ENCODE measurements around the gene DNASE2B. TPM values are rescaled to one million over a fixed set of nuclear protein-coding genes. Genes with fewer than 3 reads are reported as not detected.

Gene DNASE2B
- total and polyA plus RNA-seq, 2 experiments from 2014 or later: not detected

DNA sequence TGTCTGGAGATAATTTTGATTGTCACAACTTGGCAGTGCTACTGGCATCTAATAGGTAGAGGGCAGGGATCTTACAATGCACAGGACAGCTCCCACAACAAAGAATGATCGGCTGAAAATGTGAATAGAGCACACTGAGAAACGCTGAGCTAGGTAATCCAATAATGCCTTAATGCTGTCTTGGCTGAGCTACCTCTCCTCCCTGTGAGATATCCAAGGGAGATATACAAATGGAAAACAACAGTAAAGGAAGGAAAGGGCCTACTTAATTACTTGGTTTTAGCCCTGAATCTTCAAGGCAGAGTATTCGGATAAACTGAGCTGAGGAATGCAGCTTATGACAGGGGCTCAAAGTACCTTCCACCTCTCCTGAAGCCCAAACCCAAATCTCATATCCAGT lies 2.9 kb downstream of the DNASE2B start:
- no peak overlapping the region for H3K27ac ChIP-seq
- no peaks in the 10 kb centered on the region for H3K27me3 ChIP-seq
- TF ChIP-seq EZH2 (IDR thresholded peaks at IDR 0.05; ENCODE audit: borderline replicate concordance) (no peak), EZH2phosphoT487 (IDR thresholded peaks at IDR 0.05; ENCODE audit: low read depth, severe bottlenecking, unreplicated experiment) (no peak)
- TF ChIP-seq, protein P1, sequence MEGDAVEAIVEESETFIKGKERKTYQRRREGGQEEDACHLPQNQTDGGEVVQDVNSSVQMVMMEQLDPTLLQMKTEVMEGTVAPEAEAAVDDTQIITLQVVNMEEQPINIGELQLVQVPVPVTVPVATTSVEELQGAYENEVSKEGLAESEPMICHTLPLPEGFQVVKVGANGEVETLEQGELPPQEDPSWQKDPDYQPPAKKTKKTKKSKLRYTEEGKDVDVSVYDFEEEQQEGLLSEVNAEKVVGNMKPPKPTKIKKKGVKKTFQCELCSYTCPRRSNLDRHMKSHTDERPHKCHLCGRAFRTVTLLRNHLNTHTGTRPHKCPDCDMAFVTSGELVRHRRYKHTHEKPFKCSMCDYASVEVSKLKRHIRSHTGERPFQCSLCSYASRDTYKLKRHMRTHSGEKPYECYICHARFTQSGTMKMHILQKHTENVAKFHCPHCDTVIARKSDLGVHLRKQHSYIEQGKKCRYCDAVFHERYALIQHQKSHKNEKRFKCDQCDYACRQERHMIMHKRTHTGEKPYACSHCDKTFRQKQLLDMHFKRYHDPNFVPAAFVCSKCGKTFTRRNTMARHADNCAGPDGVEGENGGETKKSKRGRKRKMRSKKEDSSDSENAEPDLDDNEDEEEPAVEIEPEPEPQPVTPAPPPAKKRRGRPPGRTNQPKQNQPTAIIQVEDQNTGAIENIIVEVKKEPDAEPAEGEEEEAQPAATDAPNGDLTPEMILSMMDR (IDR thresholded peaks at IDR 0.05; ENCODE audit: poor library complexity): no peak
- H3K9me3 ChIP-seq (ENCODE audit: low read depth): no peaks in the 10 kb centered on the region
- H3K4me1 ChIP-seq (ENCODE audit: insufficient read depth): no peaks in the 10 kb centered on the region
- 83% methylated on average over 3 of the region's 3 CpGs for WGBS (ENCODE audit: low lambda C conversion rate, missing lambda C conversion rate)
- no peak overlapping the region for H3K4me3 ChIP-seq
- no peaks in the 10 kb centered on the region for H3K79me2 ChIP-seq
- no peak for DNase-seq (ENCODE audit: low spot score)
- no peak overlapping the region for H2AFZ ChIP-seq
- H3K9me2 ChIP-seq (replicated peaks; ENCODE audit: insufficient read depth): no peaks in the 10 kb centered on the region
- H3K36me3 ChIP-seq (replicated peaks; ENCODE audit: insufficient read depth, low read depth): no peaks in the 10 kb centered on the region
- no peaks in the 10 kb centered on the region for H4K20me1 ChIP-seq (ENCODE audit: insufficient read depth, poor library complexity, severe bottlenecking)
- no peak overlapping the region for H3K4me2 ChIP-seq

DNA sequence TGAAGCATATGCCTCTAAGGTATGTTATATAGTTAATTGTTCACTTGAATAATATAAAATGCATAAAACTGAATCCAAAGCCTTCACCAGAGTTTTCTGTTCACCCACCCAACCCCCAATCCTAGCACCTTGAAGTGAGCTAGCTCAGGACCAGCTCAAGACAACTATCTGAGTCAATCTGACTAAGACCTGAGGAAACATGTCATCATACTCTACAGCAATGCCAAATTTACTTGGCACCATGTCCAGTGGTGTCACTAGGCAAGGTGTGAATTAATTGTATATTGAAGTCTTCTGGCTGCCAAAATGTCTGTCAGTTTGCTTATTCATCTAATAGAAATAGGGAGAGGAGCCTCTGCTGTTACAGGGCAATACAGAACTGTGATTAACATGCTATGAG lies 3.8 kb downstream of the DNASE2B start:
- H3K4me2 ChIP-seq: no peak overlapping the region
- H3K4me3 ChIP-seq: no peak overlapping the region
- no peaks in the 10 kb centered on the region for H4K20me1 ChIP-seq (ENCODE audit: insufficient read depth, poor library complexity, severe bottlenecking)
- TF ChIP-seq, protein P1 (IDR thresholded peaks at IDR 0.05; ENCODE audit: poor library complexity): no peak
- no peak for TF ChIP-seq EZH2phosphoT487 (IDR thresholded peaks at IDR 0.05; ENCODE audit: low read depth, severe bottlenecking, unreplicated experiment)
- no peak for TF ChIP-seq EZH2 (IDR thresholded peaks at IDR 0.05; ENCODE audit: borderline replicate concordance)
- DNase-seq (ENCODE audit: low spot score): no peak
- H3K27ac ChIP-seq: no peak overlapping the region
- no peak overlapping the region for H2AFZ ChIP-seq
- no peaks in the 10 kb centered on the region for H3K9me3 ChIP-seq (ENCODE audit: low read depth)
- H3K36me3 ChIP-seq (replicated peaks; ENCODE audit: insufficient read depth, low read depth): no peaks in the 10 kb centered on the region
- H3K9me2 ChIP-seq (replicated peaks; ENCODE audit: insufficient read depth): no peaks in the 10 kb centered on the region
- no peaks in the 10 kb centered on the region for H3K27me3 ChIP-seq
- no peaks in the 10 kb centered on the region for H3K4me1 ChIP-seq (ENCODE audit: insufficient read depth)
- no peaks in the 10 kb centered on the region for H3K79me2 ChIP-seq

DNA sequence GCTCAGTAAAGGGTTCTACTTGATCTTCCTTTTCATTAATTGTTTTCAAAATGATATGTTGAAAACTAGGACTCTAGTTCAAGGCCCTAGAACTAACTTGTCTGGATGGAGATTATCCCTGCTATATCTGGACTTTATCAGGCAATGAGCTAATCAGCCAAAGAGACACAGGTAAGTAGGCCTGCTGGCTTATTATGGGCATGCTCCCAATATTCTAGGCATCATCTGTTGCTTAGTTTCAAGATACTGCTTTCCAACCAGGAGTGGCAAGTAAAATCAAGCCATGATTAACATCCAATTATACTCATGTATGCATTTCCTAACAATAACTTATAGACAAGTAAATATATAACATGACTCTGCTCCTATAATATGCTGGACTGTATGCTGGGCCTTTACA lies 4.2 kb downstream of the DNASE2B start:
- Histone ChIP-seq H3K79me2 (no peaks in the 10 kb centered on the region), H3K27me3 (no peaks in the 10 kb centered on the region), H3K4me1 (ENCODE audit: insufficient read depth) (no peaks in the 10 kb centered on the region), H3K36me3 (replicated peaks; ENCODE audit: insufficient read depth, low read depth) (no peaks in the 10 kb centered on the region), H3K4me2 (no peak overlapping the region), H3K9me2 (replicated peaks; ENCODE audit: insufficient read depth) (no peaks in the 10 kb centered on the region), H3K4me3 (no peak overlapping the region), H4K20me1 (ENCODE audit: insufficient read depth, poor library complexity, severe bottlenecking) (no peaks in the 10 kb centered on the region), H3K27ac (no peak overlapping the region), H3K9me3 (ENCODE audit: low read depth) (no peaks in the 10 kb centered on the region), H2AFZ (no peak overlapping the region)
- no peak for DNase-seq (ENCODE audit: low spot score)
- TF ChIP-seq, protein P1 (IDR thresholded peaks at IDR 0.05; ENCODE audit: poor library complexity): no peak
- TF ChIP-seq EZH2 (IDR thresholded peaks at IDR 0.05; ENCODE audit: borderline replicate concordance): no peak
- no peak for TF ChIP-seq EZH2phosphoT487 (IDR thresholded peaks at IDR 0.05; ENCODE audit: low read depth, severe bottlenecking, unreplicated experiment)

DNA sequence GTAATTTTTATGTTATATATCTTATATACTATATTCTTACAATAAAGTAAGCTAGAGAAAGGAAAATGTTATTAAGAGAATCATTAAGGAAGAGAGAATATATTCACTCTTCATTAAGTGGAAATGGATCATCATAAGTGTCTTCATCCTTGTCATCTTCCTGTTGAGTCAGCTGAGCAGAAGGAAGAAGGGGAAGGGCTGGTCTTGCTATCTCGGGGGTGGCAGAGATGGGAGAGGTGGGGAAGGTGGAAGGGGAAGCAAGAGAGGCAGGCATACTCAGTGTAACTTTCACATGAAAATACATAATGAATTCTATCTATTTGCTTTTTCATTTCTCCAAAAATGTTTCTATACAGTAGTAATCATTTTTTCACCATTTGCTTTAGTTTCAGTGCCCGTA lies 5.1 kb downstream of the DNASE2B start:
- H3K9me3 ChIP-seq (ENCODE audit: low read depth): no peaks in the 10 kb centered on the region
- no peaks in the 10 kb centered on the region for H3K79me2 ChIP-seq
- no peak for TF ChIP-seq EZH2phosphoT487 (IDR thresholded peaks at IDR 0.05; ENCODE audit: low read depth, severe bottlenecking, unreplicated experiment)
- TF ChIP-seq, protein P1 (IDR thresholded peaks at IDR 0.05; ENCODE audit: poor library complexity): no peak
- no peak for TF ChIP-seq EZH2 (IDR thresholded peaks at IDR 0.05; ENCODE audit: borderline replicate concordance)
- H3K27me3 ChIP-seq: no peaks in the 10 kb centered on the region
- no peaks in the 10 kb centered on the region for H4K20me1 ChIP-seq (ENCODE audit: insufficient read depth, poor library complexity, severe bottlenecking)
- H3K4me3 ChIP-seq: no peak overlapping the region
- 81% methylated on average over 2 of the region's 2 CpGs for WGBS (ENCODE audit: low lambda C conversion rate, missing lambda C conversion rate)
- no peak overlapping the region for H3K27ac ChIP-seq
- no peaks in the 10 kb centered on the region for H3K36me3 ChIP-seq (replicated peaks; ENCODE audit: insufficient read depth, low read depth)
- DNase-seq (ENCODE audit: low spot score): no peak
- peaks cover 5% of the 10 kb centered on the region for H3K4me1 ChIP-seq (ENCODE audit: insufficient read depth)
- no peaks in the 10 kb centered on the region for H3K9me2 ChIP-seq (replicated peaks; ENCODE audit: insufficient read depth)
- H3K4me2 ChIP-seq: no peak overlapping the region
- H2AFZ ChIP-seq: no peak overlapping the region
